Type B pancreatic cell (in vitro differentiated cells): Measurements from ENCODE around the gene REX1BD. TPM values are rescaled to one million over a fixed set of nuclear protein-coding genes. Genes with fewer than 3 reads are reported as not detected.

Experiments used
- DNase-seq: peaks from one replicate; pipeline ENCODE4 v3.0.0; 2021; ENCODE audit warnings: mixed read lengths; ENCODE audit not compliant: unreplicated experiment; ENCODE audit errors: extremely low spot score
- H3K27ac Mint-ChIP-seq: 2 replicates; pipeline ENCODE4 v1.8.0; 2021; ENCODE audit warnings: mild to moderate bottlenecking, mixed read lengths
- H3K27me3 Mint-ChIP-seq: 2 replicates; pipeline ENCODE4 v1.8.0; 2021; ENCODE audit warnings: mixed read lengths
- H3K36me3 Mint-ChIP-seq: 2 replicates; pipeline ENCODE4 v1.8.0; 2021; ENCODE audit warnings: mixed read lengths
- H3K4me1 Mint-ChIP-seq: one replicate; pipeline ENCODE4 v1.8.0; 2021; ENCODE audit warnings: mixed read lengths; ENCODE audit not compliant: unreplicated experiment
- H3K4me3 Mint-ChIP-seq: 2 replicates; pipeline ENCODE4 v1.8.0; 2021; ENCODE audit warnings: mild to moderate bottlenecking, mixed read lengths
- H3K9me3 Mint-ChIP-seq: 2 replicates; pipeline ENCODE4 v1.8.0; 2021; ENCODE audit warnings: mixed read lengths
- total RNA-seq: library from RNA; stranded (reverse); gene quantifications from 2 replicates; pipeline ENCODE4 v1.2.1, GENCODE V29; 2021; ENCODE audit warnings: low replicate concordance
- TF ChIP-seq, protein P1 (sequence below): fragments of 200-600 bp; sonication (generic); conservative IDR thresholded peaks from 2 replicates; pipeline ENCODE4 v1.5.0; 2021; ENCODE audit warnings: antibody characterized with exemption, mild to moderate bottlenecking

Gene REX1BD
- total RNA-seq, 1 donor from 2014 or later: 63.5 TPM

DNA sequence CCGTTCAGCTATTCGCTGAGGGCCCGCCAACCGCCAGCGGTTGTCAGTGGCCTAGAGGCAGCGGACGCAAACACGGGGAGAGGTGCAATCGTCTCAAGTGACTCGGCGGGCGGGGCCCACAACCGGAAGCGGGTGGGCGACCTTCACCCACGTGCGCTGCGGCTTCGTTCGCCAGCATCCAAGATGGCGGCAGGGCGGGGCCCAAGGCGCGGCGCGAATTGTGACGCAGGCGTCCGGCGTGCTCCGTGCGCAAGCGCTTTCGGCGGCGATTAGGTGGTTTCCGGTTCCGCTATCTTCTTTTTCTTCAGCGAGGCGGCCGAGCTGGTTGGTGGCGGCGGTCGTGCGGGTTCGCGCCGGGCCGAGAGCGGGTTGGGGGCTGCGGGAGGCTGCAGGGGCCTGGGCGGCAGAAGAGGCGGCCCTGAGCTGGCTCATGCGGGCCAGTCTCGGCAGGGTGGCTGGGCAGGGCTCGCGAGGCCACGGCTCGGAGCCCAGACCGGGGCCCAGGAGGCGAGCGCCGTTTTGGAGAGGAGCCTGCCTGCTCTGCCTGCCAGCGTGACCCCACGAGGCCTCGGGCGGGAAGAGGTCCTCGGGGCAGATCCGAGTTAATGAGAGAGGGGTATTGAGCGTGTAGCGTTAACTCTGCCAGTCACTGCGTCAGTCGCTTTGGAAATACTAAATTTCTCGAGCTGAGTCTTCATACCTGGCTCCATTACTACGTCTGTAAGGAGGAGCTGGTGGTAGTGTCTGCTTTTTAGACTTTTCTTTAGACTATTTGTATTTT is 16.8 kb upstream of the REX1BD start, which contains the start of gene UBA52:
UBA52 (plus strand) TSS at position 294 of the 781 bp plus-strand sequence. CDS start 1,444 bp downstream, outside the sequence.
- peak within 1 kb of the TSS; percentile 97 for H3K27ac Mint-ChIP-seq
- peak within 1 kb of the TSS; percentile 93 for H3K4me3 Mint-ChIP-seq
- TF ChIP-seq, protein P1, sequence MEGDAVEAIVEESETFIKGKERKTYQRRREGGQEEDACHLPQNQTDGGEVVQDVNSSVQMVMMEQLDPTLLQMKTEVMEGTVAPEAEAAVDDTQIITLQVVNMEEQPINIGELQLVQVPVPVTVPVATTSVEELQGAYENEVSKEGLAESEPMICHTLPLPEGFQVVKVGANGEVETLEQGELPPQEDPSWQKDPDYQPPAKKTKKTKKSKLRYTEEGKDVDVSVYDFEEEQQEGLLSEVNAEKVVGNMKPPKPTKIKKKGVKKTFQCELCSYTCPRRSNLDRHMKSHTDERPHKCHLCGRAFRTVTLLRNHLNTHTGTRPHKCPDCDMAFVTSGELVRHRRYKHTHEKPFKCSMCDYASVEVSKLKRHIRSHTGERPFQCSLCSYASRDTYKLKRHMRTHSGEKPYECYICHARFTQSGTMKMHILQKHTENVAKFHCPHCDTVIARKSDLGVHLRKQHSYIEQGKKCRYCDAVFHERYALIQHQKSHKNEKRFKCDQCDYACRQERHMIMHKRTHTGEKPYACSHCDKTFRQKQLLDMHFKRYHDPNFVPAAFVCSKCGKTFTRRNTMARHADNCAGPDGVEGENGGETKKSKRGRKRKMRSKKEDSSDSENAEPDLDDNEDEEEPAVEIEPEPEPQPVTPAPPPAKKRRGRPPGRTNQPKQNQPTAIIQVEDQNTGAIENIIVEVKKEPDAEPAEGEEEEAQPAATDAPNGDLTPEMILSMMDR: no peak
- H3K9me3 Mint-ChIP-seq: no peaks in the 10 kb centered on the region
- H3K4me1 Mint-ChIP-seq: peaks cover 16% of the 10 kb centered on the region
- peak; percentile 99 for DNase-seq
- H3K27me3 Mint-ChIP-seq: no peaks in the 10 kb centered on the region
- H3K36me3 Mint-ChIP-seq: peaks cover 15% of the 10 kb centered on the region

DNA sequence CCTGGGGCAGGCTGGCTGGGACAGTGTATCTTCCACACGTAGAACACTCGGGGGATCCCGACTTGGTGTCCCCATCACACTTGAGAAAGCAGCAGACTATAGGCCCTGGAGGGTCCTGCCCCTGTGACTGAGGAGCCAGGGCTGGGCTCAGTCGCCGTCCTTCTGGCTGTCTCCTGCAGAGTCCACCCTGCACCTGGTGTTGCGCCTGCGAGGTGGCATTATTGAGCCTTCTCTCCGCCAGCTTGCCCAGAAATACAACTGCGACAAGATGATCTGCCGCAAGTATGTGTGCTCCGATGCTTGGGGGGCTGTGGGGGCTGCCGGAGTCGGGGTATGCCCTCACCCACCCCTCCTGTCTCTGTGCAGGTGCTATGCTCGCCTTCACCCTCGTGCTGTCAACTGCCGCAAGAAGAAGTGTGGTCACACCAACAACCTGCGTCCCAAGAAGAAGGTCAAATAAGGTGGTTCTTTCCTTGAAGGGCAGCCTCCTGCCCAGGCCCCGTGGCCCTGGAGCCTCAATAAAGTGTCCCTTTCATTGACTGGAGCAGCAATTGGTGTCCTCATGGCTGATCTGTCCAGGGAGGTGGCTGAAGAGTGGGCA is 13.8 kb upstream of the REX1BD start:
- Mint-ChIP-seq H3K4me3 (peak overlapping the region; percentile 41), H3K27me3 (no peaks in the 10 kb centered on the region), H3K9me3 (no peaks in the 10 kb centered on the region), H3K36me3 (peaks cover 15% of the 10 kb centered on the region), H3K27ac (no peak overlapping the region), H3K4me1 (peaks cover 16% of the 10 kb centered on the region)
- TF ChIP-seq, protein P1: no peak
- no peak for DNase-seq

DNA sequence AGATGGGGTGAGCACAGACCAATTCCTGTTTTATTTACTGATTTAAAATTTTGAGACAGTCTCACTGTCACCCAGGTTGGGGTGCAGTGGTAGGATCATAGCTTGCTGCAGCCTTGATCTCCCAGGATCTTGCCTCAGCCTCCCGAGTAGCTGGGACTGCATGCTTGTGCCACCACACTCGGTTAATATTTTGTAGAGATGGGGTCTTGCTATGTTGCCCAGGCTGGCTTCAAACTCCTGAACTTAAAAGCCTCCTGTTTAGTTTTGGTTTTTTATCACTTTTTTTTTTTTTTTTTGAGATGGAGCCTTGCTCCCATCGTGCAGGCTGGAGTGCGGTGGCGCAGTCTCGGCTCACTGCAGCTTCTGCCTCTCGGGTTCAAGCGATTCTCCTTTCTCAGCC is 12.2 kb upstream of the REX1BD start:
- Mint-ChIP-seq H3K4me3 (no peak overlapping the region), H3K27me3 (peaks cover 4% of the 10 kb centered on the region), H3K9me3 (no peaks in the 10 kb centered on the region), H3K36me3 (peaks cover 13% of the 10 kb centered on the region), H3K27ac (no peak overlapping the region), H3K4me1 (peaks cover 13% of the 10 kb centered on the region)
- TF ChIP-seq, protein P1: no peak
- DNase-seq: no peak

DNA sequence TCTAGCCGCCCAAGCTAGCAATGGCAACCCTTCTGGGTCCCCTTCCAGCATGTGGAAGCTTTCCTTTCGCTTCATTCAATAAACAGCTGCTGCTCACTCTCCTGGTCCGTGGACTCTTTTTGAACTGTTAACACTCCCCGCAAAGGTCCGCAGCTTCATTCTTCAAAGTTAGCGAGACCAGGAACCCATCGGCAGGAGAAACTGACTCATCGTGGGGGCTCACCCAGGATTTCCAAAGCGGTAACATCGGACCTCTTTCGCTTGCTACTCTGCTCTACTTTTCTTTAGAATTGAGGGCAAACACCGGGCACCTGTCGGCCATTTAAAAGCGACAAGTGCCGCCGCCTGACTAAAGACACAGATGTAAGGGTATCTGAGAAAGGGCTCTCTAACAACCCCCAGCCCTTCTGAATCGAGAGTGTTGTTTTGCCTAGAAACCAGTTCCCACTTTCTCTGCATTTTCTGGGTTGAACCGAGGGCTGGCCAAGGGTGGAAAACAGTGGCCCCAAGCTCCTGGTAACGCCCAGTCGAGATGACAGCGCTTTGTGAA is 11.2 kb upstream of the REX1BD start:
- peaks cover 4% of the 10 kb centered on the region for H3K27me3 Mint-ChIP-seq
- H3K27ac Mint-ChIP-seq: no peak overlapping the region
- no peaks in the 10 kb centered on the region for H3K9me3 Mint-ChIP-seq
- H3K36me3 Mint-ChIP-seq: peaks cover 10% of the 10 kb centered on the region
- TF ChIP-seq, protein P1: no peak
- no peak overlapping the region for H3K4me3 Mint-ChIP-seq
- peaks cover 8% of the 10 kb centered on the region for H3K4me1 Mint-ChIP-seq
- DNase-seq: no peak

GRCh38 chr19:18580311-18580710 is 8.3 kb upstream of the REX1BD start:
- TF ChIP-seq, protein P1: no peak
- H3K27me3 Mint-ChIP-seq: peaks cover 15% of the 10 kb centered on the region
- peaks cover under 1% of the 10 kb centered on the region for H3K36me3 Mint-ChIP-seq
- H3K4me1 Mint-ChIP-seq: no peaks in the 10 kb centered on the region
- H3K4me3 Mint-ChIP-seq: no peak overlapping the region
- no peaks in the 10 kb centered on the region for H3K9me3 Mint-ChIP-seq
- DNase-seq: no peak
- no peak overlapping the region for H3K27ac Mint-ChIP-seq
